HepG2 (cell line): ENCODE results near the gene ILKAP. TPM values are rescaled to one million over a fixed set of nuclear protein-coding genes. Genes with fewer than 3 reads are reported as not detected.

Experiments
- CCDC6 ChIP-seq: sonication (generic); formaldehyde crosslinking; IDR thresholded peaks from 2 replicates; pipeline ENCODE4 v1.8.1; 2022; ENCODE audit warnings: mild to moderate bottlenecking, missing genetic modification reagents, moderate library complexity
- PHF21A ChIP-seq: sonication (generic); formaldehyde crosslinking; IDR thresholded peaks from 2 replicates; pipeline ENCODE4 v1.5.0; 2020; ENCODE audit warnings: mild to moderate bottlenecking, missing genetic modification reagents
- RAD21 ChIP-seq: fragments of 450-650 bp; formaldehyde crosslinking; IDR thresholded peaks from 2 replicates; pipeline ENCODE4 v1.5.0; 2020; ENCODE audit warnings: mild to moderate bottlenecking
- RNF2 ChIP-seq: fragments of 450-650 bp; conservative IDR thresholded peaks from 2 replicates; pipeline ENCODE4 v1.6.1; 2016; ENCODE audit warnings: low read depth
- SIX4 ChIP-seq: sonication (generic); formaldehyde crosslinking; IDR thresholded peaks from 2 replicates; pipeline ENCODE4 v1.4.0; 2020; ENCODE audit warnings: missing genetic modification reagents
- SRY ChIP-seq: sonication (generic); formaldehyde crosslinking; IDR thresholded peaks from 2 replicates; pipeline ENCODE4 v1.8.0; 2022; ENCODE audit warnings: mild to moderate bottlenecking, missing genetic modification reagents
- TBP ChIP-seq: sonication (generic); formaldehyde crosslinking; IDR thresholded peaks from 2 replicates; pipeline ENCODE4 v1.5.0; 2020; ENCODE audit warnings: missing genetic modification reagents
- TEAD2 ChIP-seq: sonication (generic); formaldehyde crosslinking; IDR thresholded peaks from 2 replicates; pipeline ENCODE4 v1.9.0; 2021; ENCODE audit warnings: missing genetic modification reagents
- ZFP36 ChIP-seq: fragments of 150-350 bp; IDR thresholded peaks from 2 replicates; pipeline ENCODE4 v1.6.1; 2018; ENCODE audit warnings: borderline replicate concordance, low read length, low read depth; ENCODE audit not compliant: partially characterized antibody
- ZNF282 ChIP-seq: fragments of 450-650 bp; IDR thresholded peaks from 2 replicates; pipeline ENCODE4 v1.6.1; 2018; ENCODE audit not compliant: partially characterized antibody
- ZNF451 ChIP-seq: sonication (generic); formaldehyde crosslinking; IDR thresholded peaks from 2 replicates; pipeline ENCODE4 v1.5.0; 2020; ENCODE audit warnings: mild to moderate bottlenecking, missing genetic modification reagents
- ZNF615 ChIP-seq: sonication (generic); formaldehyde crosslinking; IDR thresholded peaks from 2 replicates; pipeline ENCODE4 v1.5.0; 2020; ENCODE audit warnings: mild to moderate bottlenecking, missing genetic modification reagents, borderline replicate concordance
- ZNF766 ChIP-seq: sonication (generic); formaldehyde crosslinking; IDR thresholded peaks from 2 replicates; pipeline ENCODE4 v1.5.0; 2020; ENCODE audit warnings: missing genetic modification reagents, borderline replicate concordance
- ZNF841 ChIP-seq: sonication (generic); formaldehyde crosslinking; IDR thresholded peaks from 2 replicates; pipeline ENCODE4 v1.8.1; 2023; ENCODE audit warnings: missing genetic modification reagents, borderline replicate concordance
- polyA plus RNA-seq, 8 experiments: library from polyadenylated mRNA; depleted of rRNA in 3 of 8; stranded (reverse) in 7 of 8; unstranded in 1 of 8; fragments of >200 nt; fragmentation: Illumina TruSeq in 4 of 8; extraction: Trizol in 4 of 8; gene quantifications; 2 replicates each; pipeline versions ENCODE4 v1.2.1 to v1.2.3, GENCODE V29; 2011 to 2016; ENCODE audit warnings: low read depth in 4 of 8, missing spikeins in 1 of 8, mixed read lengths in 1 of 8; ENCODE audit not compliant: insufficient read depth in 1 of 8
- total RNA-seq, 5 experiments: library from RNA; depleted of rRNA; stranded (reverse); fragments of >200 nt; fragmentation: Illumina TruSeq; extraction: Trizol; gene quantifications; 2 replicates each; pipeline ENCODE4 v1.2.3, GENCODE V29; 2016; ENCODE audit warnings: low read depth in 1 of 5
- TF ChIP-seq, protein P1 (sequence below): sonication (generic); formaldehyde crosslinking; IDR thresholded peaks from 2 replicates; pipeline ENCODE4 v1.9.0; 2022; ENCODE audit warnings: low read depth, missing genetic modification reagents
- TF ChIP-seq, protein P2 (sequence below): sonication (generic); formaldehyde crosslinking; IDR thresholded peaks from 2 replicates; pipeline ENCODE4 v1.4.0; 2020; ENCODE audit warnings: missing genetic modification reagents
- TF ChIP-seq, protein P3 (sequence below): sonication (generic); formaldehyde crosslinking; IDR thresholded peaks from 2 replicates; pipeline ENCODE4 v1.5.0; 2020; ENCODE audit warnings: missing genetic modification reagents
- TF ChIP-seq, protein P4 (sequence below): sonication (generic); formaldehyde crosslinking; IDR thresholded peaks from 2 replicates; pipeline ENCODE4 v1.5.1; 2020; ENCODE audit warnings: mild to moderate bottlenecking, moderate library complexity, missing genetic modification reagents
- TF ChIP-seq, protein P5 (sequence below): IDR thresholded peaks from 2 replicates; pipeline ENCODE4 v1.6.1; 2016; ENCODE audit warnings: low read depth
- TF ChIP-seq, protein P6 (sequence below): sonication (generic); formaldehyde crosslinking; IDR thresholded peaks from 2 replicates; pipeline ENCODE4 v1.8.0; 2022; ENCODE audit warnings: mild to moderate bottlenecking, missing genetic modification reagents, moderate library complexity

ILKAP gene
- total and polyA plus RNA-seq, 2 of the 13 experiments (the other 11 are each of a cell fraction or from before 2014, with no cell fraction given): 29.6 to 33.1 TPM

DNA sequence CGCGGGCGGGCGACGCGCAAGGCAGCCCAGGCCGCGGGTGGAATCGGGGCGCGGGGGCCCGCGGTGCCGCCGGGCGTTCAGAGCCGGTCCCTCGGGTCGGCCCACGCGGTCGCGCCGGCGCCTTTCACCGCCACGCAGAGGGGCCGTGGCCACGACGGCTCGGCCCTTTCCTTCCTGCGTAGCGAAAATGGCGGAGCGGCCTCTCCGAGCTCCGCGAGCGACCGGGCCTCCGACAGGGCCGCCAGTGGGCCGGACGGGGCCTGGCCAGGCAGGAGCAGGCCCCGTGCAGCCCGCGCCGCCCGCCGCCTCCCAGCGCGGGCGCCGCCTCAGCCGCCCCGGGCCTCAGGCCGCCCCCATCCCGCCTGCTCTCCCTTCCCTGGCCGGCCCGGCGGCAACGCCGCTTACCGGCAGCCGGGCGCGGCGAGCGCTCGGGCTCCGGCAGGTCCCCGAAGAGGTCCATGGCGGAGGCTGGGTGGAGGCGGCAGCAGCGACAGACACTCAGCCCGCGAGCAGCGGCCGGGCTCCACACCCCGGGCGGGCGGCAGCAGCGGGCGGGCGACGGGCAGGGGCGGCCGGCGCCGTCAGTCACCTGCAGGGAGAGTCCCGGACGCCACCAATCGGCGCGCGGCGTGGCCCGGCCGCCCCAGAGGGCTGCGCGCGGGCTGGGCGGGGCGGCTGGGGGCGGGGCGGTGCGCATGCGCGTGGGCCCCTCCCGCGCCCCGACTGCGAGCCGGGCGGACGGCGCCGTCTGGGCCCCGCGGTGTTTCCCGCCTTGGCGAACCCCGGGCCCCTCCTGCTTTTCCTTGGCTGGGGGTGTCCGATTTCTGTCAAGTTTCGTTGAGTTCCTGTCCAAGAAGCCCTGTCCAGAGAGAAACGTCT lies at the start of gene ILKAP (continued):
- peak; percentile 50 for TF ChIP-seq CCDC6 (CRISPR knock-in tag)
- TF ChIP-seq SIX4 (CRISPR knock-in tag): no peak; the same call in 1 of the 2 replicates
- TF ChIP-seq, protein P1, sequence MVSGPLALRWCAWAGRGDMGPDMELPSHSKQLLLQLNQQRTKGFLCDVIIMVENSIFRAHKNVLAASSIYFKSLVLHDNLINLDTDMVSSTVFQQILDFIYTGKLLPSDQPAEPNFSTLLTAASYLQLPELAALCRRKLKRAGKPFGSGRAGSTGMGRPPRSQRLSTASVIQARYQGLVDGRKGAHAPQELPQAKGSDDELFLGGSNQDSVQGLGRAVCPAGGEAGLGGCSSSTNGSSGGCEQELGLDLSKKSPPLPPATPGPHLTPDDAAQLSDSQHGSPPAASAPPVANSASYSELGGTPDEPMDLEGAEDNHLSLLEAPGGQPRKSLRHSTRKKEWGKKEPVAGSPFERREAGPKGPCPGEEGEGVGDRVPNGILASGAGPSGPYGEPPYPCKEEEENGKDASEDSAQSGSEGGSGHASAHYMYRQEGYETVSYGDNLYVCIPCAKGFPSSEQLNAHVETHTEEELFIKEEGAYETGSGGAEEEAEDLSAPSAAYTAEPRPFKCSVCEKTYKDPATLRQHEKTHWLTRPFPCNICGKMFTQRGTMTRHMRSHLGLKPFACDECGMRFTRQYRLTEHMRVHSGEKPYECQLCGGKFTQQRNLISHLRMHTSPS: no peak
- TF ChIP-seq SRY (CRISPR knock-in tag): no peak; the same call in 1 of the 2 replicates
- no peak for TF ChIP-seq ZNF766 (CRISPR knock-in tag)
- TF ChIP-seq, protein P2, sequence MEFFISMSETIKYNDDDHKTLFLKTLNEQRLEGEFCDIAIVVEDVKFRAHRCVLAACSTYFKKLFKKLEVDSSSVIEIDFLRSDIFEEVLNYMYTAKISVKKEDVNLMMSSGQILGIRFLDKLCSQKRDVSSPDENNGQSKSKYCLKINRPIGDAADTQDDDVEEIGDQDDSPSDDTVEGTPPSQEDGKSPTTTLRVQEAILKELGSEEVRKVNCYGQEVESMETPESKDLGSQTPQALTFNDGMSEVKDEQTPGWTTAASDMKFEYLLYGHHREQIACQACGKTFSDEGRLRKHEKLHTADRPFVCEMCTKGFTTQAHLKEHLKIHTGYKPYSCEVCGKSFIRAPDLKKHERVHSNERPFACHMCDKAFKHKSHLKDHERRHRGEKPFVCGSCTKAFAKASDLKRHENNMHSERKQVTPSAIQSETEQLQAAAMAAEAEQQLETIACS (CRISPR knock-in tag): no peak
- TF ChIP-seq ZFP36: no peak
- no peak; the same call in 1 of the 2 replicates for TF ChIP-seq RNF2
- TF ChIP-seq, protein P3, sequence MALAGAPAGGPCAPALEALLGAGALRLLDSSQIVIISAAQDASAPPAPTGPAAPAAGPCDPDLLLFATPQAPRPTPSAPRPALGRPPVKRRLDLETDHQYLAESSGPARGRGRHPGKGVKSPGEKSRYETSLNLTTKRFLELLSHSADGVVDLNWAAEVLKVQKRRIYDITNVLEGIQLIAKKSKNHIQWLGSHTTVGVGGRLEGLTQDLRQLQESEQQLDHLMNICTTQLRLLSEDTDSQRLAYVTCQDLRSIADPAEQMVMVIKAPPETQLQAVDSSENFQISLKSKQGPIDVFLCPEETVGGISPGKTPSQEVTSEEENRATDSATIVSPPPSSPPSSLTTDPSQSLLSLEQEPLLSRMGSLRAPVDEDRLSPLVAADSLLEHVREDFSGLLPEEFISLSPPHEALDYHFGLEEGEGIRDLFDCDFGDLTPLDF: no peak; the same call in 1 of the 2 replicates
- no peak for TF ChIP-seq TEAD2 (CRISPR knock-in tag)
- TF ChIP-seq, protein P4, sequence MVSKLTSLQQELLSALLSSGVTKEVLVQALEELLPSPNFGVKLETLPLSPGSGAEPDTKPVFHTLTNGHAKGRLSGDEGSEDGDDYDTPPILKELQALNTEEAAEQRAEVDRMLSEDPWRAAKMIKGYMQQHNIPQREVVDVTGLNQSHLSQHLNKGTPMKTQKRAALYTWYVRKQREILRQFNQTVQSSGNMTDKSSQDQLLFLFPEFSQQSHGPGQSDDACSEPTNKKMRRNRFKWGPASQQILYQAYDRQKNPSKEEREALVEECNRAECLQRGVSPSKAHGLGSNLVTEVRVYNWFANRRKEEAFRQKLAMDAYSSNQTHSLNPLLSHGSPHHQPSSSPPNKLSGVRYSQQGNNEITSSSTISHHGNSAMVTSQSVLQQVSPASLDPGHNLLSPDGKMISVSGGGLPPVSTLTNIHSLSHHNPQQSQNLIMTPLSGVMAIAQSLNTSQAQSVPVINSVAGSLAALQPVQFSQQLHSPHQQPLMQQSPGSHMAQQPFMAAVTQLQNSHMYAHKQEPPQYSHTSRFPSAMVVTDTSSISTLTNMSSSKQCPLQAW: 0 out of 2 replicates have a peak, but pooled peaks have one; percentile 77
- TF ChIP-seq ZNF451 (CRISPR knock-in tag): peak; percentile 50; the same call in 1 of the 2 replicates
- TF ChIP-seq RAD21 (CRISPR knock-in tag): peak; percentile 43
- no peak for TF ChIP-seq ZNF615
- TF ChIP-seq, protein P5, sequence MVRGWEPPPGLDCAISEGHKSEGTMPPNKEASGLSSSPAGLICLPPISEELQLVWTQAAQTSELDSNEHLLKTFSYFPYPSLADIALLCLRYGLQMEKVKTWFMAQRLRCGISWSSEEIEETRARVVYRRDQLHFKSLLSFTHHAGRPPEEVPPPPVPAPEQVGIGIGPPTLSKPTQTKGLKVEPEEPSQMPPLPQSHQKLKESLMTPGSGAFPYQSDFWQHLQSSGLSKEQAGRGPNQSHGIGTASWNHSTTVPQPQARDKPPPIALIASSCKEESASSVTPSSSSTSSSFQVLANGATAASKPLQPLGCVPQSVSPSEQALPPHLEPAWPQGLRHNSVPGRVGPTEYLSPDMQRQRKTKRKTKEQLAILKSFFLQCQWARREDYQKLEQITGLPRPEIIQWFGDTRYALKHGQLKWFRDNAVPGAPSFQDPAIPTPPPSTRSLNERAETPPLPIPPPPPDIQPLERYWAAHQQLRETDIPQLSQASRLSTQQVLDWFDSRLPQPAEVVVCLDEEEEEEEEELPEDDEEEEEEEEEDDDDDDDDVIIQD (CRISPR knock-in tag): 0 out of 2 replicates have a peak, but pooled peaks have one; percentile 11
- TF ChIP-seq, protein P6, sequence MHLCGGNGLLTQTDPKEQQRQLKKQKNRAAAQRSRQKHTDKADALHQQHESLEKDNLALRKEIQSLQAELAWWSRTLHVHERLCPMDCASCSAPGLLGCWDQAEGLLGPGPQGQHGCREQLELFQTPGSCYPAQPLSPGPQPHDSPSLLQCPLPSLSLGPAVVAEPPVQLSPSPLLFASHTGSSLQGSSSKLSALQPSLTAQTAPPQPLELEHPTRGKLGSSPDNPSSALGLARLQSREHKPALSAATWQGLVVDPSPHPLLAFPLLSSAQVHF: no peak
- peak; percentile 67; the same call in 1 of the 2 replicates for TF ChIP-seq ZNF841 (CRISPR knock-in tag)
- TF ChIP-seq TBP: 0 out of 2 replicates have a peak, but pooled peaks have one; percentile 21
- no peak for TF ChIP-seq PHF21A
- no peak for TF ChIP-seq ZNF282
